Measurements from ENCODE around the gene PRAF2. TPM values are rescaled to one million over a fixed set of nuclear protein-coding genes. Genes with fewer than 3 reads are reported as not detected.
A peak's percentile ranks its signal among the peaks of the same experiment; 100 is the strongest.

Gene PRAF2
- total and polyA plus RNA-seq, 2 experiments from 2014 or later, result 6.7 to 59.7 TPM

- no peaks in the 10 kb centered on the region for H3K9me2 ChIP-seq (replicated peaks; ENCODE audit: insufficient read depth)
- TF ChIP-seq CTCF (IDR thresholded peaks at IDR 0.05; ENCODE audit: poor library complexity) (no peak), EZH2phosphoT487 (IDR thresholded peaks at IDR 0.05; ENCODE audit: low read depth, severe bottlenecking, unreplicated experiment) (no peak), EZH2 (IDR thresholded peaks at IDR 0.05; ENCODE audit: borderline replicate concordance) (no peak)
- H3K4me3 ChIP-seq, result no peak overlapping the region
- H3K27ac ChIP-seq, result no peak overlapping the region
- no peak overlapping the region for H3K4me2 ChIP-seq
- no peaks in the 10 kb centered on the region for H4K20me1 ChIP-seq (ENCODE audit: insufficient read depth, poor library complexity, severe bottlenecking)
- no peak for DNase-seq (ENCODE audit: low spot score)
- no peaks in the 10 kb centered on the region for H3K36me3 ChIP-seq (replicated peaks; ENCODE audit: insufficient read depth, low read depth)
- H3K79me2 ChIP-seq, result no peaks in the 10 kb centered on the region
- H3K9me3 ChIP-seq (ENCODE audit: low read depth), result no peaks in the 10 kb centered on the region
- no peaks in the 10 kb centered on the region for H3K27me3 ChIP-seq
- no peaks in the 10 kb centered on the region for H3K4me1 ChIP-seq (ENCODE audit: insufficient read depth)
- 81% methylated on average over 3 of the region's 3 CpGs for WGBS (ENCODE audit: low lambda C conversion rate, missing lambda C conversion rate)
- no peak overlapping the region for H2AFZ ChIP-seq
These were observed 36.6 kb upstream of the PRAF2 start for GRCh38 chrX:49110417-49110816.

GRCh38 chrX:49108641-49109040, 34.8 kb upstream of the PRAF2 start:
- Histone ChIP-seq H3K9me2 (replicated peaks; ENCODE audit: insufficient read depth) (no peaks in the 10 kb centered on the region), H3K4me2 (no peak overlapping the region), H3K4me3 (no peak overlapping the region), H3K79me2 (no peaks in the 10 kb centered on the region), H3K4me1 (ENCODE audit: insufficient read depth) (no peaks in the 10 kb centered on the region), H2AFZ (no peak overlapping the region), H3K9me3 (ENCODE audit: low read depth) (no peaks in the 10 kb centered on the region), H3K36me3 (replicated peaks; ENCODE audit: insufficient read depth, low read depth) (no peaks in the 10 kb centered on the region), H3K27me3 (no peaks in the 10 kb centered on the region), H3K27ac (no peak overlapping the region), H4K20me1 (ENCODE audit: insufficient read depth, poor library complexity, severe bottlenecking) (no peaks in the 10 kb centered on the region)
- no peak for TF ChIP-seq EZH2phosphoT487 (IDR thresholded peaks at IDR 0.05; ENCODE audit: low read depth, severe bottlenecking, unreplicated experiment)
- DNase-seq (ENCODE audit: low spot score), result no peak
- WGBS (ENCODE audit: low lambda C conversion rate, missing lambda C conversion rate), result 75% methylated on average over 2 of the region's 2 CpGs

- Histone ChIP-seq H3K27me3 (no peaks in the 10 kb centered on the region), H3K9me3 (ENCODE audit: low read depth) (no peaks in the 10 kb centered on the region), H3K4me1 (ENCODE audit: insufficient read depth) (no peaks in the 10 kb centered on the region), H3K4me3 (no peak overlapping the region), H2AFZ (no peak overlapping the region), H3K79me2 (no peaks in the 10 kb centered on the region), H4K20me1 (ENCODE audit: insufficient read depth, poor library complexity, severe bottlenecking) (no peaks in the 10 kb centered on the region), H3K9me2 (replicated peaks; ENCODE audit: insufficient read depth) (no peaks in the 10 kb centered on the region), H3K36me3 (replicated peaks; ENCODE audit: insufficient read depth, low read depth) (no peaks in the 10 kb centered on the region), H3K27ac (no peak overlapping the region), H3K4me2 (no peak overlapping the region)
- peak; percentile 38 for DNase-seq (ENCODE audit: low spot score)
- 69% methylated on average over 7 of the region's 7 CpGs for WGBS (ENCODE audit: low lambda C conversion rate, missing lambda C conversion rate)
- TF ChIP-seq EZH2phosphoT487 (IDR thresholded peaks at IDR 0.05; ENCODE audit: low read depth, severe bottlenecking, unreplicated experiment) (no peak), CTCF (IDR thresholded peaks at IDR 0.05; ENCODE audit: poor library complexity) (peak; percentile 43)
These were observed 33.1 kb upstream of the PRAF2 start for GRCh38 chrX:49106930-49107329.

GRCh38 chrX:49106296-49106695, 32.5 kb upstream of the PRAF2 start:
- Histone ChIP-seq H3K27ac (no peak overlapping the region), H3K27me3 (no peaks in the 10 kb centered on the region), H4K20me1 (ENCODE audit: insufficient read depth, poor library complexity, severe bottlenecking) (no peaks in the 10 kb centered on the region), H3K4me3 (no peak overlapping the region), H3K79me2 (no peaks in the 10 kb centered on the region), H2AFZ (no peak overlapping the region), H3K4me1 (ENCODE audit: insufficient read depth) (no peaks in the 10 kb centered on the region), H3K36me3 (replicated peaks; ENCODE audit: insufficient read depth, low read depth) (no peaks in the 10 kb centered on the region), H3K9me3 (ENCODE audit: low read depth) (no peaks in the 10 kb centered on the region), H3K4me2 (no peak overlapping the region), H3K9me2 (replicated peaks; ENCODE audit: insufficient read depth) (no peaks in the 10 kb centered on the region)
- TF ChIP-seq EZH2 (IDR thresholded peaks at IDR 0.05; ENCODE audit: borderline replicate concordance) (no peak), CTCF (IDR thresholded peaks at IDR 0.05; ENCODE audit: poor library complexity) (no peak), EZH2phosphoT487 (IDR thresholded peaks at IDR 0.05; ENCODE audit: low read depth, severe bottlenecking, unreplicated experiment) (no peak)
- no peak for DNase-seq (ENCODE audit: low spot score)
- 90% methylated on average over 4 of the region's 4 CpGs for WGBS (ENCODE audit: low lambda C conversion rate, missing lambda C conversion rate)
